HepG2 (cell line): ENCODE results near the gene TMEM38A. TPM values are rescaled to one million over a fixed set of nuclear protein-coding genes. Genes with fewer than 3 reads are reported as not detected.

Experiments used
- AHDC1 ChIP-seq: sonication (generic); formaldehyde crosslinking; IDR thresholded peaks from 2 replicates; pipeline ENCODE4 v1.5.1; 2020; ENCODE audit warnings: mild to moderate bottlenecking, missing genetic modification reagents, borderline replicate concordance
- CAMTA2 ChIP-seq: sonication (generic); formaldehyde crosslinking; IDR thresholded peaks from 2 replicates; pipeline ENCODE4 v1.4.0; 2020; ENCODE audit warnings: mild to moderate bottlenecking, missing genetic modification reagents, borderline replicate concordance
- CREB1 ChIP-seq, 2 experiments: fragments of 450-650 bp in 1 of 2; IDR thresholded peaks; 2 replicates each; pipeline ENCODE4 v1.6.1; 2016 to 2017; ENCODE audit warnings: control low read depth in 1 of 2, mild to moderate bottlenecking in 1 of 2, missing compliant biosample characterization in 1 of 2, missing genetic modification characterization in 1 of 2
- FOXO4 ChIP-seq: sonication (generic); formaldehyde crosslinking; conservative IDR thresholded peaks from 2 replicates; pipeline ENCODE4 v1.8.1; 2023; ENCODE audit warnings: missing genetic modification reagents
- RNF219 ChIP-seq: sonication (generic); formaldehyde crosslinking; IDR thresholded peaks from 2 replicates; pipeline ENCODE4 v1.5.0; 2020; ENCODE audit warnings: mild to moderate bottlenecking, missing genetic modification reagents
- ZBTB44 ChIP-seq: sonication (generic); formaldehyde crosslinking; IDR thresholded peaks from 2 replicates; pipeline ENCODE4 v1.4.0; 2020; ENCODE audit warnings: missing genetic modification reagents
- ZBTB49 ChIP-seq: sonication (generic); formaldehyde crosslinking; IDR thresholded peaks from 2 replicates; pipeline ENCODE4 v1.4.0; 2020; ENCODE audit warnings: missing genetic modification reagents, borderline replicate concordance
- ZMYM2 ChIP-seq: sonication (generic); formaldehyde crosslinking; IDR thresholded peaks from 2 replicates; pipeline ENCODE4 v1.8.0; 2022; ENCODE audit warnings: mild to moderate bottlenecking, missing genetic modification reagents
- ZMYM3 ChIP-seq: sonication (generic); formaldehyde crosslinking; IDR thresholded peaks from 2 replicates; pipeline ENCODE4 v1.5.1; 2020; ENCODE audit warnings: mild to moderate bottlenecking, missing genetic modification reagents
- ZNF282 ChIP-seq: fragments of 450-650 bp; IDR thresholded peaks from 2 replicates; pipeline ENCODE4 v1.6.1; 2018; ENCODE audit not compliant: partially characterized antibody
- ZNF597 ChIP-seq: sonication (generic); formaldehyde crosslinking; IDR thresholded peaks from 2 replicates; pipeline ENCODE4 v1.5.0; 2020; ENCODE audit warnings: missing genetic modification reagents
- ZNF788 ChIP-seq: sonication (generic); formaldehyde crosslinking; IDR thresholded peaks from 2 replicates; pipeline ENCODE4 v1.5.0; 2020; ENCODE audit warnings: mild to moderate bottlenecking, missing genetic modification reagents, borderline replicate concordance
- polyA plus RNA-seq, 8 experiments: library from polyadenylated mRNA; depleted of rRNA in 3 of 8; stranded (reverse) in 7 of 8; unstranded in 1 of 8; fragments of >200 nt; fragmentation: Illumina TruSeq in 4 of 8; extraction: Trizol in 4 of 8; gene quantifications; 2 replicates each; pipeline versions ENCODE4 v1.2.1 to v1.2.3, GENCODE V29; 2011 to 2016; ENCODE audit warnings: low read depth in 4 of 8, missing spikeins in 1 of 8, mixed read lengths in 1 of 8; ENCODE audit not compliant: insufficient read depth in 1 of 8
- total RNA-seq, 5 experiments: library from RNA; depleted of rRNA; stranded (reverse); fragments of >200 nt; fragmentation: Illumina TruSeq; extraction: Trizol; gene quantifications; 2 replicates each; pipeline ENCODE4 v1.2.3, GENCODE V29; 2016; ENCODE audit warnings: low read depth in 1 of 5

TMEM38A gene
- total and polyA plus RNA-seq, 2 of the 13 experiments (the other 11 are each of a cell fraction or from before 2014, with no cell fraction given), result 4.8 to 6.8 TPM

GRCh38 chr19:16659832-16660708, 869 bp upstream of the TMEM38A start, which contains the start of gene SMIM7 (continued):
- TF ChIP-seq AHDC1 (no peak), ZNF597 (CRISPR knock-in tag) (no peak), RNF219 (CRISPR knock-in tag) (no peak), ZNF282 (no peak), CAMTA2 (CRISPR knock-in tag) (no peak), ZMYM2 (CRISPR knock-in tag) (no peak), FOXO4 (no peak), ZBTB49 (no peak; the same call in 1 of the 2 replicates), ZBTB44 (CRISPR knock-in tag) (peak; percentile 58; the same call in 1 of the 2 replicates), CREB1 (IDR thresholded peaks at IDR 0.05) (peak; percentile 38), CREB1 (CRISPR knock-in tag; IDR thresholded peaks at IDR 0.05) (peak; percentile 73), ZNF788 (CRISPR knock-in tag) (peak; percentile 9; the same call in 1 of the 2 replicates), ZMYM3 (CRISPR knock-in tag) (no peak)
